ENCODE measurements around the gene RPL22.

DNA sequence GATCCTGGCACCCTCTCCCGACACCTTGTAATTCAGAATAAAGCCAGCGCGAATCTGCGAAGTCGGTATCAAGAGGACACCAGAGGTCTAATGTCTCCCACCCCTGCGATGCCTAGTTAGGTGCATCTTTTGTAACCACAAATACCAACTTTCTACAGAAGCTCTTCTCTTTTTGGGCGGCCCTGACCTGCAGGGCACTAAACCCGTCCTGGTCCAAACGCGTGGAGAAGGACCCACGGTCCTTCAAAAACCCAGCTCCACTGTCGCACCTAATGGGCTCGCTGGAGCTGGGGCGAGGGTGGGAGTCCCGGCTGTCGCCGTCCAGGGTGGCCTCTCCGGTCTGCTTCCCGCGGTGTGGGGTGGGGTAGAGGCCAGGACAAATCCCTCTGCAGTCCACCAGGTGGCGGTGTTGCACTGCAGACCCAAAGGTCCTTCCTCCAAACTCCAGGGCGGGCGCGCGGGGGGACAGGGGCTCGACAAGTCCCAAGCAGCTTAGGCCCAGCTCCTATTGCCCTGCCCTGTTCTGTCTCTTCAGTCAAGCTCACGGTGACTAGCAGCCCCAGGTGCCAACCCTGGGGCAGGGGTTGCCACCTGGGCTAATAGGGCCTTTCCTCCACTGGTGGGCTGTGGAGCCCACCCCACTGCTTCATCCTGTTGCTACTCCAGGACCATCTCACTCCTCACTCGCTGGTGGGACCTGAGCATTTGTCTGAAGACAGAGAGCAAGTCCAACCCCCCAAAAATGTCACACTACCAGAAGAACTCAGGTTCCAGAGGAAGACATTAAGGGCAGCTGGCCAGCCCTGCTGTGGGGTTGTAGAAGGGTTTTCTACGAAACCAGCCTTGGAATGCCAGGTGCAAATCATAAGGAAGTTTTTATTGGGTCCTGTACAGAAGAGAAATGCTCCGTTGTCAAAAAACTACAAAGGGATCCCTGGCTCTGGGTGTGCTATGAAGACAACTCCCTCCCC lies 47.4 kb upstream of the RPL22 start:
- TF ChIP-seq, protein P1, sequence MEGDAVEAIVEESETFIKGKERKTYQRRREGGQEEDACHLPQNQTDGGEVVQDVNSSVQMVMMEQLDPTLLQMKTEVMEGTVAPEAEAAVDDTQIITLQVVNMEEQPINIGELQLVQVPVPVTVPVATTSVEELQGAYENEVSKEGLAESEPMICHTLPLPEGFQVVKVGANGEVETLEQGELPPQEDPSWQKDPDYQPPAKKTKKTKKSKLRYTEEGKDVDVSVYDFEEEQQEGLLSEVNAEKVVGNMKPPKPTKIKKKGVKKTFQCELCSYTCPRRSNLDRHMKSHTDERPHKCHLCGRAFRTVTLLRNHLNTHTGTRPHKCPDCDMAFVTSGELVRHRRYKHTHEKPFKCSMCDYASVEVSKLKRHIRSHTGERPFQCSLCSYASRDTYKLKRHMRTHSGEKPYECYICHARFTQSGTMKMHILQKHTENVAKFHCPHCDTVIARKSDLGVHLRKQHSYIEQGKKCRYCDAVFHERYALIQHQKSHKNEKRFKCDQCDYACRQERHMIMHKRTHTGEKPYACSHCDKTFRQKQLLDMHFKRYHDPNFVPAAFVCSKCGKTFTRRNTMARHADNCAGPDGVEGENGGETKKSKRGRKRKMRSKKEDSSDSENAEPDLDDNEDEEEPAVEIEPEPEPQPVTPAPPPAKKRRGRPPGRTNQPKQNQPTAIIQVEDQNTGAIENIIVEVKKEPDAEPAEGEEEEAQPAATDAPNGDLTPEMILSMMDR (IDR thresholded peaks at IDR 0.05), result peak; percentile 94 to 98 (median 98)
- TF ChIP-seq POLR2A (IDR thresholded peaks at IDR 0.05) (no peak), POLR2AphosphoS5 (IDR thresholded peaks at IDR 0.05) (no peak)

Measured in prostate gland (tissue), 2 donors.